Activated CD4-positive, alpha-beta T cell treated with anti-CD3 and anti-CD28 coated beads, Interleukin-2, amount 10 ng/mL, durations not matched to agents 7 days and 5 days (primary cell): ENCODE data around the gene SEC24A. TPM values are rescaled to one million over a fixed set of nuclear protein-coding genes. Genes with fewer than 3 reads are reported as not detected.
"Not testable (repeated sequence)": the region's sequence is repeated elsewhere in the genome, so short reads cannot be mapped to it uniquely, and the experiment has no call there.

ENCODE experiments used
- CTCF ChIA-PET: fragments of 350-600 bp; sonication (Branson Sonifier 250); formaldehyde crosslinking; loops from one replicate; lab custom pipeline; 2021; ENCODE audit warnings: antibody characterized with exemption; lab: Charles Lee
- POLR2A ChIA-PET: fragments of 350-600 bp; sonication (Branson Sonifier 250); formaldehyde crosslinking; loops from one replicate; lab custom pipeline; 2021; ENCODE audit warnings: antibody characterized with exemption; lab: Charles Lee
- DNase-seq: peaks from one replicate; pipeline ENCODE4 v3.0.0-alpha.2; 2020
- H3K27ac Mint-ChIP-seq: one replicate; pipeline ENCODE4 v1.8.0; 2021; ENCODE audit warnings: mild to moderate bottlenecking, moderate library complexity, mixed read lengths
- H3K27me3 Mint-ChIP-seq: one replicate; pipeline ENCODE4 v1.8.0; 2021; ENCODE audit warnings: mixed read lengths
- H3K36me3 Mint-ChIP-seq: one replicate; pipeline ENCODE4 v1.8.0; 2021; ENCODE audit warnings: low read depth, mixed read lengths
- H3K4me1 Mint-ChIP-seq: one replicate; pipeline ENCODE4 v1.8.0; 2021; ENCODE audit warnings: mixed read lengths
- H3K4me3 Mint-ChIP-seq: one replicate; pipeline ENCODE4 v1.8.0; 2021; ENCODE audit warnings: mild to moderate bottlenecking, moderate library complexity, mixed read lengths
- H3K9me3 Mint-ChIP-seq: one replicate; pipeline ENCODE4 v1.8.0; 2021; ENCODE audit warnings: mixed read lengths
- total RNA-seq, 2 experiments: library from RNA; stranded (reverse); gene quantifications; one replicate each; pipeline ENCODE4 v1.2.3, GENCODE V29; 2021

The SEC24A gene
- total RNA-seq, 2 experiments from 2014 or later, result 22.2 to 24.9 TPM

DNA sequence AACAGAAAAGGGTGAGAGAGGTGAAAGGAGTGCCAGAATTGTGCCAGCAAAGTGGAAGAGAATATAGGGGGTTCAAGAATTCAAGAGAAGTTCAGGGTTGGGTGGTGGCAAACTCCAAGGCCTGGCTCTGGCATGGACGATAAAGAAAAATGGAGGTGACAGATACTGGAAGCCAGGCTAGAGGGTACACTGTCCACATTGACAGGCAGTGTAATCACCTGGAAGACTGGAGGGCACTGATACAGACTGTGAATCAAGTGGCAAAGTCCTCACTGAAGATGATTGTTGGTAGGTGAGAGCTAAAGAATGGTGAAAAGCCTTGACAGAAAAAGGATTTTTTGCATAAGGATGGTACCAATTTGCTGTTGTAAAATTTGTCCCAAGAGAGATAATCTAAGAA lies 23.0 kb upstream of the SEC24A start:
- DNase-seq, result no peak
- POLR2A ChIA-PET, result no interaction called here
- H3K27ac Mint-ChIP-seq, result no peak overlapping the region
- H3K4me1 Mint-ChIP-seq, result peaks cover 19% of the 10 kb centered on the region
- H3K27me3 Mint-ChIP-seq, result no peaks in the 10 kb centered on the region
- H3K4me3 Mint-ChIP-seq, result no peak overlapping the region
- H3K36me3 Mint-ChIP-seq, result peaks cover 33% of the 10 kb centered on the region
- H3K9me3 Mint-ChIP-seq, result no peaks in the 10 kb centered on the region
- CTCF ChIA-PET, result interaction anchor here (1.0 to 1.4 kb wide), 2 partner anchors 17 to 38 kb away, joined by 3 read pairs; no protein-coding TSS in a partner anchor

DNA sequence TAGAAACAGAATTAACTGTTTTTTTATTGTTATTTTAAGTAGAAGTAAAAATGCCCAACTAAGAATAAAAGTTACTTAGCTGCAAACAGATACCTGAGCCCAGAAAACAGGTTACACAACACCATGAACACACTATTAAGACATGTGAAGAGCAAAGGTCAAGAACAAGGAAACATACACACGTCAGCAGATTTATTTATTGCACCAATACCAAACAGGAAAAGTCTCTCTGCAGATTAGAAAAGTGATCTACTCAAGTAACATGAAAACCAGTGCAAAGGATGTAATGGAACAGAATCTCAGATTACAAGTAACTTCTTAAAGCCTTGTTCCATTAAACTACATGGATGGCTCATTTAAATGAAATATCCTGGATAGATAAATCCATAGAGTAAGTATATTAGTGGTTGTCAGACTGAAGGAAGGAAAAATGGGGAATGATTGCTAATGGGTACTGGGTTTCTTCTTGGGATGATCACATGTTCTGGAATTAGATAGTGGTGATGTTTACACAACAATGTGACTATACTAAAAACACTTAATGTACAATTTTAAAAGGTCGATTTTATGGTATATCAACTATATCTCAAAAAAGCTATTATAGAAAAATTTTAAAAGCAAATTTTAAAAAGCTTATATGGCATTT lies 22.1 kb upstream of the SEC24A start:
- peaks cover 27% of the 10 kb centered on the region for H3K4me1 Mint-ChIP-seq
- CTCF ChIA-PET, result interaction anchor here (0.6 to 1.4 kb wide), 3 partner anchors 14 to 815 kb away, joined by 3 to 4 read pairs (median 3); no protein-coding TSS in a partner anchor
- no peaks in the 10 kb centered on the region for H3K27me3 Mint-ChIP-seq
- H3K9me3 Mint-ChIP-seq, result no peaks in the 10 kb centered on the region
- H3K27ac Mint-ChIP-seq, result no peak overlapping the region
- DNase-seq, result no peak
- no peak overlapping the region for H3K4me3 Mint-ChIP-seq
- peaks cover 34% of the 10 kb centered on the region for H3K36me3 Mint-ChIP-seq
- POLR2A ChIA-PET, result no interaction called here

DNA sequence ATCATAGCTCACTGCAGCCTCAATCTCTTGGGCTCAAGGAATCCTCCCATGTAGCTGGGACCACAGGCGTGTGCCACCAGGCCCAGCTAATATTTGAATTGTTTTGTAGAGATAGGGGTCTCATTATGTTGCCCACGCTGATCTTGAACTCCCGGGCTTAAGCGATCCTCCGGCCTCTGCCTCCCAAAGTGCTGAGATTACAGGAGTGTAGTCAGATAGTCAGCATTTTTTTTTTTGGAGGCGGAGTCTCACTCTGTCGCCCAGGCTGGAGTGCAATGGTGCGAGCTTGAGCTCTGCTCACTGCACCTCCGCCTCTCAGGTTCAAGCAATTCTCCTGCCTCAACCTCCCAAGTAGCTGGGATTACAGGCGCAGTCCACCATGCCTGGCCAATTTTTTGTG lies 14.4 kb upstream of the SEC24A start:
- peaks cover 23% of the 10 kb centered on the region for H3K4me1 Mint-ChIP-seq

DNA sequence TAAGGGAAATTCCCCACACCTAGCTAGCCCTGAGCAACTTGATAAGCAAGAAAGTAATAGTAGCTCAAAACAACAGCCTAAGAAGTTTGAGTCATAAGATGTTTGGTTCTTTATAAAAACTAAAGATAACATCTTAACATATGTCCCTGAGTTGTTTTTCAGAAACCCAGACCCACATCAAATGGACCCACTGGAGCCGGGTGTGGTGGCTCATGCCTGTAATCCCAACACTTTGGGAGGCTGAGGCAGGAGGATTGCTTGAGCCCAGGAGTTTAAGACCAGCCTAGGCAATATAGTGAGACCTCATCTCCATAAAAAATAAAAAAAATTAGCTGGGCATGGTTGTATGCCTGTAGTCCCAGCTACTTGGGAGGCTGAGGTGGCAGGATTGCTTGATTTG lies 13.2 kb upstream of the SEC24A start:
- H3K9me3 Mint-ChIP-seq, H3K36me3 Mint-ChIP-seq, H3K27ac Mint-ChIP-seq, DNase-seq, H3K27me3 Mint-ChIP-seq, H3K4me3 Mint-ChIP-seq: not testable (repeated sequence)
- POLR2A ChIA-PET, result interaction anchor here (0.5 to 0.8 kb wide), 3 partner anchors 12 to 242 kb away, joined by 3 to 5 read pairs (median 4); no protein-coding TSS in a partner anchor
- peaks cover 20% of the 10 kb centered on the region for H3K4me1 Mint-ChIP-seq
- CTCF ChIA-PET, result interaction anchor here (0.8 to 2.9 kb wide), 5 partner anchors 9 to 269 kb away, joined by 3 to 11 read pairs (median 4); partner anchors contain the start of gene SEC24A

More for the DNA sequence above, 14.4 kb upstream of the SEC24A start:
- H3K9me3 Mint-ChIP-seq, result no peaks in the 10 kb centered on the region
- DNase-seq, result no peak
- H3K4me3 Mint-ChIP-seq, result no peak overlapping the region
- ChIA-PET POLR2A (no interaction called here), CTCF (interaction anchor here (0.5 to 2.9 kb wide), 7 partner anchors 12 to 121 kb away, joined by 3 to 11 read pairs (median 3); partner anchors contain the start of gene CAMLG)
- H3K27ac Mint-ChIP-seq, result no peak overlapping the region
- peaks cover 9% of the 10 kb centered on the region for H3K36me3 Mint-ChIP-seq
- H3K27me3 Mint-ChIP-seq, result no peaks in the 10 kb centered on the region

DNA sequence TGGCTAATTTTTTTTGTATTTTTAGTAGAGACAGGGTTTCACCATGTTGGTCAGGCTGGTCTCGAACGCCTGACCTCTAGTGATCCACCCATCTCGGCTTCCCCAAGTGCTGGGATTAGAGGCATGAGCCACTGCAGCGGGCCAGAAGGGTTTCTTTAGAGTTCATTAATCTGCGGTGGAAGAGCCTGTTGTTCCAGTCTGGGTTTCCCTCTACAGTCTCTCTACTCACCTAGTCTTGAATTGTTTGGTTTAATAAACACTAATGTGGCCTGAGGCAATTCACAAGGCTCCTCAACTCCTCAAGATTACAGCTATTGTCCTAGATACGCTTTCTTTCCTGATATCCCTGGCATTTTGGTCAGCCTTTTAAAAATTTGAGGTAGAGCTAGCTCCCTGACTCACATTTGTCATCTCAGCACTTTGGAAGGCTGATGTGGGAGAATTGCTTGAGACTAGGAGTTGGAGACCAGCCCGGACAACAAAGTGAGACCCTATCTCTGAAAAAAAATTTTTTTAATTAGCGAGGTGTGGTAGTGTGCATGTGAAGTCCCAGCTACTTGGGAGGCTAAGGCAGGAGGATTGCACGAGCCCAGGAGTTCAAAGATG lies 11.4 kb upstream of the SEC24A start:
- no peak overlapping the region for H3K27ac Mint-ChIP-seq
- no peak overlapping the region for H3K4me3 Mint-ChIP-seq
- no peak for DNase-seq
- peaks cover 10% of the 10 kb centered on the region for H3K4me1 Mint-ChIP-seq
- no peaks in the 10 kb centered on the region for H3K36me3 Mint-ChIP-seq
- H3K9me3 Mint-ChIP-seq, result no peaks in the 10 kb centered on the region
- POLR2A ChIA-PET, result no interaction called here
- H3K27me3 Mint-ChIP-seq, result no peaks in the 10 kb centered on the region
- CTCF ChIA-PET, result interaction anchor here (0.6 to 1.3 kb wide), 2 partner anchors 16 to 18 kb away, joined by 4 to 5 read pairs; no protein-coding TSS in a partner anchor

DNA sequence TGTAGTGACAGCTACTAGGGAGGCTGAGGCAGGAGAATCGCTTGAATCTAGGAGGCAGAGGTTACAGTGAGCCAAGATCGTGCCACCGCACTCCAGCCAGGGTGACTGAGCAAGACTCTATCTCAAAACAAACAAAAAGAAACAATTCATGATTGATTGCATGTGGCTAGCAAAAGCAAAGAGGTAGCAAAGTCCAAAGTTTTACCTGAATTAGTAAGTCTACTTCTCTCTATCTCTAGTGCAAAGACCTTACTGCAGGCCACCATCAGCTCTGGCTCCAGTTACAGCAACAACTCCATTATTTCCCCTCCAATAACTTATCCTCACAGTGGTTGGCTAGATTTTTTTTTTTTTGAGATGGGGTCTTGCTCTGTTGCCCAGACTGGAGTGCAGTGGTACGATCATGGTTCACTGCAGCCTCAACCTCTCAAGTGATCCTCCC lies 9.8 kb upstream of the SEC24A start:
- Mint-ChIP-seq H3K36me3 (no peaks in the 10 kb centered on the region), H3K27me3 (no peaks in the 10 kb centered on the region), H3K27ac (no peak overlapping the region), H3K4me1 (peaks cover 9% of the 10 kb centered on the region), H3K4me3 (no peak overlapping the region), H3K9me3 (no peaks in the 10 kb centered on the region)
- POLR2A ChIA-PET, result no interaction called here
- CTCF ChIA-PET, result interaction anchor here (1.1 to 1.3 kb wide), 2 partner anchors 28 to 51 kb away, joined by 3 read pairs; no protein-coding TSS in a partner anchor
- no peak for DNase-seq

DNA sequence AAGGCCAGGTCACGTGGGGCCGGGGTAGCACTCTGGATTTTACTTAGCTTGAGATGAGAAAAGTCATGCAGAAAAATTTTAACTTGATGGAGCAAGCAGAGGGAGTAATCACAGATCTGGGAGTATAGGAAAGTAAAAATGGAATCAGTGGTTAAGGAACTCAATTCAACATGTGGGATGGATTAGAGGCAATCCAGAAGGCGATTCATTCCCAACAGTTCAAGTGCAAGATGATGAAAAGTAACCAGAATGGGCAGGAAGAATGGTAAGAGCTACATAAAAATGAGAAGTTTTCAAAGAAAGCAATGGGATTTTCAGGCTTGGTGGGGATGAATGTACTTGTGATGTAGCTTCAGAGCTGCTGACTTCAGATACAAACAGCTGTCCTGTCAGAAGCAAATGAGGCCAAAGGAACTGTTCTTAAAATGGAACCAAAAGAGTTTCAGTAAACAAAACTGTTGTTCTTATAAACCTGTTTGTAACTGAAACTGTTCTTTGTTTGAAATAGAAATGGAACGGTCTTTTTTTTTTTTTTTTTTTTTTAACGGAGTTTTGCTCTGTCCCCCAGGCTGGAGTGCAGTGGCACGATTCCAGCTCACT lies 5.6 kb upstream of the SEC24A start:
- H3K4me1 Mint-ChIP-seq, result peaks cover 13% of the 10 kb centered on the region
- no peak for DNase-seq
- no peak overlapping the region for H3K4me3 Mint-ChIP-seq
- H3K27me3 Mint-ChIP-seq, result no peaks in the 10 kb centered on the region
- no peaks in the 10 kb centered on the region for H3K9me3 Mint-ChIP-seq
- H3K27ac Mint-ChIP-seq, result no peak overlapping the region
- ChIA-PET POLR2A (interaction anchor here (0.6 kb wide), 2 partner anchors 67 to 342 kb away, joined by 3 read pairs; no protein-coding TSS in a partner anchor), CTCF (interaction anchor here (0.8 to 1.1 kb wide), 3 partner anchors 14 to 265 kb away, joined by 3 to 6 read pairs (median 4); no protein-coding TSS in a partner anchor)
- H3K36me3 Mint-ChIP-seq, result no peaks in the 10 kb centered on the region

DNA sequence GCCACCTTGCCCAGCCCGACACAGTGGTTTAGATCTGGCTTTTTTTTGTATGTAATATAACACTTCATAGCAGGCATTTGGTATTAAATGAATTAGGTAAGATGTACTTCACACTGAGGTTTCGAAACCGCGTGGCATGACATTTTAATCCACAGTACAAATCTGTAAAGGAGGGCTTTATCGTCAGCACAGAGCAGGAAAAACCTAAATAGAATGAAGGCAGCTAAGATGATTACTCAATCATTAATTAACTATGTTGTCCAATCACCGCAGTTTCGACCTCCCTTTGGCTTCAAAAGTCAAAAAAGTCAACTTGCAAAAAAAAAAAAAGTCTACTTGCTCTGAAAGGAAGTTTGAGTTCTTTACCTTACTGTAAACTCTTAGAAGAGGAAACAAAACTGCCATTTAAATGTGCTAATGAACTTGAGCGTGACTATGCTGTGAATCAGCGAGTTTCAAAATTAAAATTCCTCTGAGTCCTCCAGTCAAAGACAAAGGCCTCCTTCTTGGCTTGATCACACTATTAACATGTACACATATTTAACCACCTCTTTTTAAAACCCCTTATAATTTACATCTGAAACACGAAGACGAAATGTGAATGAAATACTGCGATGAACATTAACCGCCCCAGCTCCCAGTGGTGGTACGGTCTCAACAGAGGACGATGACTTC lies 698 bp upstream of the SEC24A start:
- no peaks in the 10 kb centered on the region for H3K9me3 Mint-ChIP-seq
- H3K4me3 Mint-ChIP-seq, result peak overlapping the region; percentile 94
- peaks cover 31% of the 10 kb centered on the region for H3K4me1 Mint-ChIP-seq
- POLR2A ChIA-PET, result interaction anchor here (1.0 kb wide), 2 partner anchors 13 to 15 kb away, joined by 3 to 4 read pairs; no protein-coding TSS in a partner anchor
- CTCF ChIA-PET, result interaction anchor here (0.6 to 1.7 kb wide), 4 partner anchors 13 to 49 kb away, joined by 3 to 5 read pairs (median 4); no protein-coding TSS in a partner anchor
- DNase-seq, result peak; percentile 11
- peak overlapping the region; percentile 97 for H3K27ac Mint-ChIP-seq
- peaks cover 7% of the 10 kb centered on the region for H3K36me3 Mint-ChIP-seq
- H3K27me3 Mint-ChIP-seq, result no peaks in the 10 kb centered on the region

DNA sequence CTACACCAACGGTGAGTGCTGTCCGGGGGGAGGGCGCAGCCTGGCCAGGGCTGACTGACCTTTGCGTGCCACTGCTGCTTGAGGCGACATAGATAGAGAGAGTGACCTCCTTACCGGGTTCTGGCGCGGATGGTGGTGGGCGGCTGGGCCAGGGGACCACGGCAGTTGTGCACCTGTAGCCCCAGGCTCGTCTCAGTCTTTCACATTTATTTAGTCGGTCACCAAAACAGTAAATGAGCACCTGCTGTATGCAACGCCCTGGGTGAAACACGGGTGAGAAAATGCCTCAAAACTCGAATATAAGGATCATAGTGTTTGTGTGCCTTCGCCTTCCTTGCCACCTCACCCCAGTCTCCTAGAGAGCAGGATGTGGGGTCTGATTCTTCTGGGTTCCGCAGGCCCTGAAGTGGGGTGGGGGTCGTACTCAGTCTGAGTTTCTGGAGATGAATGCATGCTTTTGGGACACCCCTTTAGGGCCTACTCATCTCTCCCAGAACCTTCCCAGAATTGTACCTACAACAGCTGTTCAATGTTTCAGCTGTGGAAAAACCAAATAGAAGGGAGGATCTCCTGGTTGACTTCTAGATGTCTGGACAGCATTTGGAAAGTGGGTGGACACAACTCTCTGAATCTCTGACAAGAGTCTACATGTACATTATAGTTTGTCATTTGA lies 714 bp downstream of the SEC24A start:
- H3K27me3 Mint-ChIP-seq, result no peaks in the 10 kb centered on the region
- no peaks in the 10 kb centered on the region for H3K9me3 Mint-ChIP-seq
- H3K36me3 Mint-ChIP-seq, result peaks cover 10% of the 10 kb centered on the region
- ChIA-PET CTCF (interaction anchor here (0.6 to 1.7 kb wide), 3 partner anchors 15 to 136 kb away, joined by 3 to 5 read pairs (median 5); no protein-coding TSS in a partner anchor), POLR2A (no interaction called here)
- DNase-seq, result peak; percentile 22
- H3K4me1 Mint-ChIP-seq, result peaks cover 31% of the 10 kb centered on the region
- peak overlapping the region; percentile 94 for H3K4me3 Mint-ChIP-seq
- peak overlapping the region; percentile 97 for H3K27ac Mint-ChIP-seq

DNA sequence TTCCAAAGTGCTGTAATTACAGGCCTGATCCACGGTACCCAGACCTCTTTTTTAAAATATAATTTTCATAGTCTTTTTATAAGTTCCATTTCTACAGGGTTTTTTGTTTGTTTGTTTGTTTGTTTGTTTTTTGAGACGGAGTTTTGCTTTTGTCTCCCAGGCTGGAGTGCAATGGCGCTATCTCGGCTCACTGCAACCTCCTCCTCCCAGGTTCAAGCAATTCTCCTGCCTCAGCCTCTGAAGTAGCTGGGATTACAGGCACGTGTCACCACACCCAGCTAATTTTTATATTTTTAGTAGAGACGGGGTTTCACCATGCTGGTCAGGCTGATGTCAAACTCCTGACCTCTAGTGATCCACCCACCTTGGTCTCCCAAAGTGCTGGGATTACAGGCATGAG lies 2.1 kb downstream of the SEC24A start:
- H3K27me3 Mint-ChIP-seq, H3K9me3 Mint-ChIP-seq, H3K27ac Mint-ChIP-seq, POLR2A ChIA-PET, DNase-seq: not testable (repeated sequence)
- peaks cover 29% of the 10 kb centered on the region for H3K4me1 Mint-ChIP-seq
- H3K36me3 Mint-ChIP-seq, result peaks cover 11% of the 10 kb centered on the region
- H3K4me3 Mint-ChIP-seq, result peak overlapping the region; percentile 44
- CTCF ChIA-PET, result interaction anchor here (2.0 kb wide), 1 partner anchor 12 kb away, joined by 6 read pairs; no protein-coding TSS in a partner anchor

DNA sequence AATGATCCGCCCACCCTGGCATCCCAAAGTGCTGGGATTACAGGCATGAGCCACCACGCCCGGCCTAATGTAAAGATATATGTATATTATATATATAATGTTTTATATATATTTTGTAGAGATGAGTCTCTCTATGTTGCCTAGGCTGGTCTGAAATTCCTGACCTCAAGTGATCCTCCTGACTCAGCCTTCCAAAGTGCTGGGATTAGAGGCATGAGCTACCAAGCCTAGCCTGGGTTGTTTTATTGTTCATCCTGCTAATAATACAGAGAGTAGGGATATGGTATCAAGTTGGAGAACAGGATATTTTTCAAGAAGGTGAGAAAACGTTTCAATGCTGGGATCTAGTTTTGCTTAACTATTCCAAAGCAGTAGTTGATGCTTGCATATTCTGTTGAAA lies 2.9 kb downstream of the SEC24A start:
- Mint-ChIP-seq H3K27ac (no peak overlapping the region), H3K36me3 (peaks cover 15% of the 10 kb centered on the region), H3K4me3 (no peak overlapping the region), H3K4me1 (peaks cover 26% of the 10 kb centered on the region), H3K9me3 (no peaks in the 10 kb centered on the region), H3K27me3 (no peaks in the 10 kb centered on the region)
- POLR2A ChIA-PET, result no interaction called here
- DNase-seq, result no peak
- CTCF ChIA-PET, result interaction anchor here (0.7 to 2.0 kb wide), 2 partner anchors 11 to 57 kb away, joined by 4 to 6 read pairs; no protein-coding TSS in a partner anchor
